Skeletal muscle satellite cell (primary cell): ENCODE measurements around the gene CRBN. TPM values are rescaled to one million over a fixed set of nuclear protein-coding genes. Genes with fewer than 3 reads are reported as not detected.

Source experiments
- H3K27me3 ChIP-seq: 2 replicates; pipeline ENCODE4 v1.7.0; 2013; ENCODE audit warnings: low read length; ENCODE audit not compliant: control insufficient read depth, insufficient read depth
- H3K36me3 ChIP-seq: 2 replicates; pipeline ENCODE4 v1.7.0; 2013; ENCODE audit warnings: mild to moderate bottlenecking, control low read depth, low read length; ENCODE audit not compliant: insufficient read depth
- H3K4me1 ChIP-seq: 2 replicates; pipeline ENCODE4 v1.7.0; 2013; ENCODE audit warnings: low read length; ENCODE audit not compliant: control insufficient read depth, insufficient read depth
- H3K4me2 ChIP-seq: 2 replicates; pipeline ENCODE4 v1.7.0; 2013; ENCODE audit warnings: mild to moderate bottlenecking, low read length
- H3K4me3 ChIP-seq: 2 replicates; pipeline ENCODE4 v1.7.0; 2013; ENCODE audit warnings: low read length
- H3K9ac ChIP-seq: 2 replicates; pipeline ENCODE4 v1.7.0; 2013; ENCODE audit warnings: mild to moderate bottlenecking, low read depth, low read length, moderate library complexity
- H3K9me3 ChIP-seq: replicated peaks from 2 replicates; pipeline ENCODE4 v1.7.0; 2013; ENCODE audit warnings: mild to moderate bottlenecking, control low read depth, low read length
- small RNA-seq: library from RNA; depleted of rRNA; stranded (forward); fragments of <200 nt; gene quantifications from one replicate; pipeline ENCODE3, GENCODE V24; 2012

CRBN gene

DNA sequence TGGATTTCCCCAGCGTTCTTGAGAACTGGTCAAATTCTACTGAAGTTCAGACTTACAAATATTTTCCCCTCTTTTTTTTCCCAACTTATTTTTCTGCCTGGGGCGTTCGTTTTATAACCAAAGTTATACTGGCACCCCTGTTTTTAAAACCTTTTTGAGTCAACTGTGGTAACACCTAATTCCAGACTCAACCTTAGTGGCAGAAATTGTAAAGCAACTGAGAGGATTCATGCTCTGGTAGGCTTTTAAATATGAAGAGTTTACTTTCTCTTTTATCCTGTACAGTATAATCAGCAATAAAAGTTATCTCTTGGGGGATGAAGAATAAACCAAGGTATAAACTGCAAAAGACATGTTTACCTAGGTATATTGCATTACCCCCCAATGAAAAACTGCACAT lies 71.6 kb downstream of the CRBN start:
- no peaks in the 10 kb centered on the region for H3K36me3 ChIP-seq
- no peaks in the 10 kb centered on the region for H3K4me1 ChIP-seq
- H3K9ac ChIP-seq: no peak overlapping the region
- H3K9me3 ChIP-seq: no peaks in the 10 kb centered on the region
- H3K4me3 ChIP-seq: no peak overlapping the region
- H3K4me2 ChIP-seq: no peak overlapping the region
- no peaks in the 10 kb centered on the region for H3K27me3 ChIP-seq

DNA sequence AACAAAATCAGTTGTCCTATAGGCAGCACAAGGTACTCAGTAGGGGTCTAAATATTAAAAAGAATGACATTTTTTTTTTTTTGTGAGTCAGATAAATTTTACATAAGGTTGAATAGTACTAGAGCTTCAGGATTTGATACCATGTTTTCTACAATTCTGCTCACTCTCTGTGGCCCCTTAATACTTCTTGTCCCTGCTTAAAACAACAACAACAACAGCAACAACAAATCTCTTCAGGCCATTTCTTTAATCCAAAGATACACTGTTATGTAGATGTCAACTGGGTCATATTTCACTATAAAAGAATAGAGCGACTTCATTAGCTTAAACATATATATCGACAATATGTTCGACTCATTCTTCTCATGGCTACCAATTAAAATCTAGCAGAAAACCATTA lies 72.3 kb downstream of the CRBN start:
- Histone ChIP-seq H3K9ac (no peak overlapping the region), H3K36me3 (no peaks in the 10 kb centered on the region), H3K27me3 (no peaks in the 10 kb centered on the region), H3K9me3 (no peaks in the 10 kb centered on the region), H3K4me3 (no peak overlapping the region), H3K4me2 (no peak overlapping the region), H3K4me1 (no peaks in the 10 kb centered on the region)

DNA sequence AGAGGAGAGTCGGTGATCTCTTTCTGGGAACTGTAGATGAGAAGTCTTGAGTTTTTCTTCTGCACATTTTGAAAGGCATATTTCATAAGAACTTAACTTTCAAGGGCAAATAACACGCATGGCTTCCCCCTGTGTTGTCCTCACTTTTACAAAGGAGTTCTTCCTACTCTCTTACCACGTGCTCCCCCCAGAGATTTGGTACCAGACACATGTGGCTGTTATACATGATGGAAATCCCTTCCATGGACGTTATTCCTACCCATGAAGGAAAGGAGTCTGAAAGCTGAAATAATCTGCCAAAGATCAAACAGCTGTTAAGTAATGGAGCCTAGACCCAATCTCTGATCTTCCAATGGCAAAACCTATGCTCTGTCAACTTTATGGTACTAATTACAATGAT lies 73.7 kb downstream of the CRBN start:
- Histone ChIP-seq H3K4me3 (no peak overlapping the region), H3K9ac (no peak overlapping the region), H3K4me2 (no peak overlapping the region), H3K27me3 (no peaks in the 10 kb centered on the region), H3K9me3 (no peaks in the 10 kb centered on the region), H3K36me3 (no peaks in the 10 kb centered on the region), H3K4me1 (no peaks in the 10 kb centered on the region)

DNA sequence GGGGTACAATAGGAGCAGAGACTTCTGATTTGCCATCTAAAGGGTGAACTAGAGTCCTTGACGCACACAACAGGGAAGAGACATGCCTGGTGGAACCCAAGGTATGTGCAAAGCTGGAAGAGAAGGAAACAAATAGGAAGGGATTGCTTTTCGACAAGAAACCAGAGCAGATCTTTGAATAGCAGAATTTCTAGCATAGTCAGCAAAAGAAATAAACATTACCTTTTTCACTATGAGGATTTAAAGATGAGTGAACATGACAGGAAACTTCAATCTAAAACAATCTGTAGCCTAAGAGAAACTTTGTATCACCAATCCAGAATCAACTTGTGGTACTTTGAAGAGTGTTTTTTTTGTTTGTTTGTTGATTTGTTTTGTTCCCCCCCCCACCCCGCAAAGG lies 74.2 kb downstream of the CRBN start:
- no peaks in the 10 kb centered on the region for H3K9me3 ChIP-seq
- no peak overlapping the region for H3K9ac ChIP-seq
- H3K27me3 ChIP-seq: no peaks in the 10 kb centered on the region
- H3K36me3 ChIP-seq: no peaks in the 10 kb centered on the region
- no peaks in the 10 kb centered on the region for H3K4me1 ChIP-seq
- H3K4me2 ChIP-seq: no peak overlapping the region
- H3K4me3 ChIP-seq: no peak overlapping the region

DNA sequence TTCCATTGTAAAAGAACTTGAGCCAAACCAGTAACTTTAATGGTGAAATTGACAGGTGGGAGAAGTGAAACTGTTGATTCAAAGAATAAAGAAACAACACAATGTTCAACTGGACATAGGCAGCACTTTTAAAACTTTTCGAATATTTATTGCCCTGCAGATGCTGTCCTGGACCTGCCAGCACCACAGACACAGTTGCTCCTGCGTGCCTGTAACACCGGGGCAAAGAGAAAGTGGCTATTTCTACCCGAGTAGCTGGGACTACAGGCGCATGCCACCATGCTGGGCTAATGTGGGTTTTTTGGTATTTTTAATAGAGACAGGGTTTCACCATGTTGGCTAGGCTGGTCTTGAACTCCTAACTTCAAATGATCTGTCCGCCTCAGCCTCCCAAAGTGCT lies 76.7 kb downstream of the CRBN start:
- no peaks in the 10 kb centered on the region for H3K36me3 ChIP-seq
- no peak overlapping the region for H3K4me3 ChIP-seq
- no peak overlapping the region for H3K9ac ChIP-seq
- H3K4me1 ChIP-seq: no peaks in the 10 kb centered on the region
- H3K9me3 ChIP-seq: no peaks in the 10 kb centered on the region
- no peak overlapping the region for H3K4me2 ChIP-seq
- H3K27me3 ChIP-seq: no peaks in the 10 kb centered on the region

DNA sequence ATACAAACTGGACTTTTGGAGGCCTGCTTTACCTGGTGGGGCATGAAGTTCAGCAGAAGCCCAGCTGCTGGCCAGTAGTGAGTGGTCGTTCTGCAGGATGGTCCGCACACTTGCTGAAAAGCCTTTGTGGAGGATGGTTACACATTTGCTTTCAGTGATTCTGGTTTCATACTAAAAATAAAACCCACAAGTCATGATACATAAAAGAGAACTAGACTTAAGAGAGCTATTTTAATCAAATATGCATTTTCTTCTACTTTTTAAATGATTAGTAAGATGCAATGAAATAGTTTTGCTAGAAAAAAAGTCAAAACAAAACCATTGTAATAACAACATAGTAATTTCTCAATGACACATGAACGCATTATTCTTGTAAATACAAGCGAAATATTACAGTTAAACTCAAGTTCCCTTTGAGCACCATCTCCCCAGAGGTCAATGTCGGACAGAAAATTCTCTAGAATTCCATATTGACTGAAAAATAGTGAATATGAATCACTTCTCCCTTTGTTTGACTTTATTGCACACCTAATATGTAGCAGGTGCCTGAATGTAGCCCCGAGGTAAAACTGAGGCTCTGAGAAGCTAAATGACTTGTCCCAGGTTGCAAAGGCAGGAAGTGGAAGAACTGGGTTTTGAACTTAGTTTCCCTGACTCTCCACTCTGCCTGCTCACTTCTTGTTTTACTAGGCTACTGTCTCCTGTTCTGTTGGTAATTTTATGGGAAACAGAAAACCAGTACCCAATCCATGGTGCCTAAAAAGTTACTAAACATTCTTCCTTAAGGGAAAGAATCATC lies 77.6 kb downstream of the CRBN start:
- no peak overlapping the region for H3K4me2 ChIP-seq
- no peaks in the 10 kb centered on the region for H3K4me1 ChIP-seq
- H3K36me3 ChIP-seq: no peaks in the 10 kb centered on the region
- H3K9me3 ChIP-seq: no peaks in the 10 kb centered on the region
- H3K9ac ChIP-seq: no peak overlapping the region
- no peaks in the 10 kb centered on the region for H3K27me3 ChIP-seq
- H3K4me3 ChIP-seq: no peak overlapping the region

Small RNA genes lying within 50 kb of the gene (small RNA-seq; reads per million reads assigned to genes)
- not detected for gene RF00416
